Heart right ventricle (tissue), 16 donors: Measurements from ENCODE around the gene ZNF136. TPM values are rescaled to one million over a fixed set of nuclear protein-coding genes. Genes with fewer than 3 reads are reported as not detected.

Source experiments
- ATAC-seq, 8 donors: fragments of 200-7000 bp; cut with Tn5 transposase; one replicate each; pipeline ENCODE4 v1.9.1; 2020; ENCODE audit warnings: mild to moderate bottlenecking in 8 of 8, moderate library complexity in 8 of 8, moderate number of reproducible peaks in 1 of 8
- DNase-seq, 2 donors: peaks; one replicate each; pipeline ENCODE4 v3.0.0-alpha.2; 2020
- H3K27ac ChIP-seq, 10 donors: fragments of 200-600 bp; sonication (generic) in 2 of 10; one replicate each; pipeline versions ENCODE4 v1.5.0 to v1.8.0; 2020 to 2022; ENCODE audit warnings: mild to moderate bottlenecking in 3 of 10
- H3K27me3 ChIP-seq, 7 donors: fragments of 200-600 bp; one replicate each; pipeline ENCODE4 v1.8.0; 2021 to 2022; ENCODE audit warnings: mild to moderate bottlenecking in 2 of 7
- H3K36me3 ChIP-seq, 9 donors: fragments of 200-600 bp; sonication (generic) in 1 of 9; one replicate each; pipeline versions ENCODE4 v1.5.0 to v1.8.0; 2020 to 2022; ENCODE audit warnings: mild to moderate bottlenecking in 2 of 9
- H3K4me1 ChIP-seq, 9 donors: fragments of 200-600 bp; sonication (generic) in 1 of 9; one replicate each; pipeline versions ENCODE4 v1.5.0 to v1.8.0; 2020 to 2022; ENCODE audit warnings: mild to moderate bottlenecking in 4 of 9
- H3K4me3 ChIP-seq, 10 donors: fragments of 200-600 bp; sonication (generic) in 2 of 10; one replicate each; pipeline versions ENCODE4 v1.5.0 to v1.8.0; 2020 to 2022; ENCODE audit warnings: mild to moderate bottlenecking in 7 of 10, moderate library complexity in 2 of 10
- H3K9me3 ChIP-seq, 11 donors: fragments of 200-600 bp in 10 of 11; sonication (generic) in 2 of 11; one replicate each; pipeline versions ENCODE4 v1.5.0 to v1.8.0; 2013 to 2022; ENCODE audit warnings: mild to moderate bottlenecking in 2 of 11, control low read depth in 1 of 11, moderate library complexity in 1 of 11
- WGBS, 2 donors: extraction: QIAGEN DNeasy Blood & Tissue Kit; methylation state at CpG; one replicate each; pipeline ENCODE4 v1.1.7; 2013; ENCODE audit warnings: inconsistent platforms in 1 of 2; 5-methylcytosine and 5-hydroxymethylcytosine counted together
- intact Hi-C, 10 donors: fragments of 100-400 bp; cut with DNase I; formaldehyde crosslinking; loops; one replicate each; pipeline versions ENCODE4 v1.11.1 to v1.14.2; 2022
- polyA plus RNA-seq, 2 donors: library from polyadenylated mRNA; stranded (reverse); fragments of 200-250 nt; gene quantifications; one replicate each; pipeline ENCODE4 v1.2.3, GENCODE V29; 2013
- total RNA-seq, 10 donors: library from RNA; stranded (reverse); fragmentation: NEBNext Ultra II Directional in 3 of 10; extraction: Animal tissue kit (Norgen Biotek cat#: 25700) in 3 of 10; gene quantifications; one replicate each; pipeline versions ENCODE4 v1.2.1 to v1.2.4, GENCODE V29; 2021 to 2023
- TF ChIP-seq, protein P1 (sequence below), 9 donors: fragments of 200-600 bp; sonication (generic) in 2 of 9; IDR thresholded peaks; one replicate each; pipeline versions ENCODE4 v1.5.0 to v1.8.0; 2021 to 2022; ENCODE audit warnings: antibody characterized with exemption in 9 of 9, mild to moderate bottlenecking in 5 of 9, moderate library complexity in 1 of 9
- donor health status: Arrhythmogenic right ventricular cardiomyopathy.
- donor health status: ischemic (EF 13 %, LVEDD 7.1; RV severe dilation, severe dysfunction).
- donor health status: healthy with polysubstance abuse.
- donor health status: DM: no; HTN: yes; CAD: no.
- donor health status: DM: no; HTN: no; CAD: no.
- donor health status: ischemic (EF 25% LVEDD 6.9; RV normal size, moderate dysfunction).
- donor health status: ischemic (EF 25% LVEDD 5.7; RV mildly dilated, moderate dysfunction).
- donor health status: healthy.
- donor health status: DM: yes; HTN: yes; CAD: no.
- donor health status: Ischemic cardiomyopathy.
- donor health status: ischemic (EF 35%, LVEDD 5.7; RV mildly dilated, moderate dysfunction).
- donor health status: nonischemic (EF 11% LVEDD 7.7; RV severe dilation, severe dysfunction).
- donor health status: DM: yes; HTN: yes; CAD: no.
- donor health status: PGD.
- donor health status: ischemic (EF 29% LVEDD 5.4; RV normal size, mild dysfunction).
- donor health status: nonischemic (EF 23%, LVEDD 6.1; RV moderate dilation, normal function).

The ZNF136 gene
- total and polyA plus RNA-seq, 12 donors: 2.0 to 7.1 (median 4.5) TPM

DNA sequence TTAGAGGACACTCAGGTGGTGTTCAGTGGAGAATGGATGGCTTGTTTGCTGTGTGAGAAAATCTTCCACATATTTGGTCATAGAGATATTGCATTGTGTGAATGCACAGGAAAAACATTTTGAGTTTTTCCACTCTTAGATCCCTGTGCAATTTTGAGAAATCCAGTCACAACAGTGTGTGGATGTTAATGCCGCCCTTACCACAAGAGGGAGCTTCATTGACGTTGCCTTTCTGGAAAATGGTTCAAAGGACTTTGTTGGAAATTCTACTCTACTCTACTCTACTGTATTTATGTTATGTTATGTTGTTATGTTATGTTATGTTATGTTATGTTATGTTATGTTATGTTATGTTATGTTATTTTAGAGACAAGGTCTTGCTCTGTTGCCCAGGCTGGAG, 36.2 kb upstream of the ZNF136 start:
- ATAC-seq: no peak
- WGBS, 2 donors: 25% methylated on average over 2 of the region's 2 CpGs

DNA sequence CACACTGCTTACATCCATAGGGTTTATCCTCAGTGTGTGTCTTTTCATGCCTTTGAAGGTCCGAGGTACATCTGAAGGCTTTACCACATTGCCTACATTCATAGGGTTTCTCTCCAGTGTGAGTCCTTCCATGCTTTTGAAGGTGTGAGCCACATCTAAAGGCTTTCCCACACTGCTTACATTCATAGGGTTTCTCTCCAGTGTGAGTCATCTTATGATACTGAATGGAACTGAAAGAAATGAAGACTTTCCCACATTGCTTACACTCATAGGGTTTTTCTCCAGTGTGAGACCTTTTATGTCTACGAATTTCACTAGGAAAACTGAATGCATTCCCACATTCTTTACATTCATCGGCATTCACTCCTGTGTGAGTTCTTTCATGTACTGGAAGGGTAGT, 29.8 kb upstream of the ZNF136 start:
- 96 to 99% methylated on average over 3 of the region's 3 CpGs for WGBS, 2 donors
- Histone ChIP-seq H3K4me3 (no peak overlapping the region), H3K27ac (no peak overlapping the region), H3K27me3 (no peaks in the 10 kb centered on the region), H3K4me1 (no peaks in the 10 kb centered on the region), H3K9me3 (peaks cover 0 to 76% (median 27%) of the 10 kb centered on the region in 11 donors), H3K36me3 (peaks cover 0 to 62% (median 48%) of the 10 kb centered on the region in 9 donors)
- TF ChIP-seq, protein P1, sequence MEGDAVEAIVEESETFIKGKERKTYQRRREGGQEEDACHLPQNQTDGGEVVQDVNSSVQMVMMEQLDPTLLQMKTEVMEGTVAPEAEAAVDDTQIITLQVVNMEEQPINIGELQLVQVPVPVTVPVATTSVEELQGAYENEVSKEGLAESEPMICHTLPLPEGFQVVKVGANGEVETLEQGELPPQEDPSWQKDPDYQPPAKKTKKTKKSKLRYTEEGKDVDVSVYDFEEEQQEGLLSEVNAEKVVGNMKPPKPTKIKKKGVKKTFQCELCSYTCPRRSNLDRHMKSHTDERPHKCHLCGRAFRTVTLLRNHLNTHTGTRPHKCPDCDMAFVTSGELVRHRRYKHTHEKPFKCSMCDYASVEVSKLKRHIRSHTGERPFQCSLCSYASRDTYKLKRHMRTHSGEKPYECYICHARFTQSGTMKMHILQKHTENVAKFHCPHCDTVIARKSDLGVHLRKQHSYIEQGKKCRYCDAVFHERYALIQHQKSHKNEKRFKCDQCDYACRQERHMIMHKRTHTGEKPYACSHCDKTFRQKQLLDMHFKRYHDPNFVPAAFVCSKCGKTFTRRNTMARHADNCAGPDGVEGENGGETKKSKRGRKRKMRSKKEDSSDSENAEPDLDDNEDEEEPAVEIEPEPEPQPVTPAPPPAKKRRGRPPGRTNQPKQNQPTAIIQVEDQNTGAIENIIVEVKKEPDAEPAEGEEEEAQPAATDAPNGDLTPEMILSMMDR (IDR thresholded peaks at IDR 0.05): no peak
- DNase-seq: no peak
- intact Hi-C loops: no loop called here
- no peak for ATAC-seq

More for the DNA sequence above, 36.2 kb upstream of the ZNF136 start:
- H3K27me3 ChIP-seq: no peaks in the 10 kb centered on the region
- intact Hi-C loops: no loop called here
- H3K36me3 ChIP-seq: peaks cover 0 to 10% (median 0%) of the 10 kb centered on the region in 9 donors
- H3K4me3 ChIP-seq: no peak overlapping the region
- H3K4me1 ChIP-seq: no peaks in the 10 kb centered on the region
- no peak overlapping the region for H3K27ac ChIP-seq
- peaks cover 0 to 39% (median 7%) of the 10 kb centered on the region in 11 donors for H3K9me3 ChIP-seq
- TF ChIP-seq, protein P1 (IDR thresholded peaks at IDR 0.05): peak in 8 of 9 donors; percentile 10 to 63 (median 59)
- DNase-seq: no peak

DNA sequence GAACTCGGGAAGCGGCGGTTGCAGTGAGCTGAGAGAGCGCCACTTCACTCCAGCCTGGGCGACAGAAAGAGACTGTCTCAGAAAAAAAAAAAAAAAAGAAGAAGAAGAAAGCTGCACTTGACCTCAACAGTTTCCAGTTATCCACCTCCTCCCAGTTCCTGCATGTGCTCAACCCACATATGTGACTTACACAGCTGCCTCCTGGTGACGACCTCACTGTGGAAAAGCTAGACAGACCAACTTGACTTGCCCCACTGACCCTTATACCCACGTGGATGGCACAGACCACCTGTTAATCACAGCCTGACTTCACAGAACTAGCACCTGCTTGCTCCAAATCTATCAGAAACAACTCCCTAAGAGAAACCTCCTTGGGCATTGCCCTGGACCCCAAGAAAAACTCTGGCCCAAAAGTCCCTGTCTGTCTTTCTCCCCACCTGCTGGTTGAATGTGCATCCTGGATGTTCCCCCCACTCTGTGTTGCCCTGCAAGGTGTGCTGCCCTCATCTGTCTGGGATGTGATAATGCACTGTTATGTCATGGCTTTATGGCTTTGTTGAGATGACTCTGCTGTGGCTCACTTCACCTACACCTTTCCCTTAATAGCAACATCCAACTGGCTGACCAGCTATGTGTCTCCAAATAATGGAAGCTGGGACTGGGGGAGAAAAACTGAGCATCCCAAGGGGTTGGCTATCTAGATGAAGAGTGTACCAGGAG, 25.5 kb upstream of the ZNF136 start:
- intact Hi-C loops: loop anchor here in 3 of 10 donors (5.0 kb wide), 3 partner anchors 70 to 420 kb away; no protein-coding TSS in a partner anchor
- Histone ChIP-seq H3K4me3 (no peak overlapping the region), H3K27ac (no peak overlapping the region), H3K9me3 (peaks cover 0 to 34% (median 16%) of the 10 kb centered on the region in 11 donors), H3K36me3 (peaks cover 0 to 55% (median 42%) of the 10 kb centered on the region in 9 donors), H3K27me3 (no peaks in the 10 kb centered on the region), H3K4me1 (peaks cover 0 to 25% (median 20%) of the 10 kb centered on the region in 9 donors)
- TF ChIP-seq, protein P1 (IDR thresholded peaks at IDR 0.05): peak; percentile 7 to 53 (median 34)
- DNase-seq (no peak), ATAC-seq (no peak)
- 83 to 84% methylated on average over 7 of the region's 7 CpGs for WGBS, 2 donors

DNA sequence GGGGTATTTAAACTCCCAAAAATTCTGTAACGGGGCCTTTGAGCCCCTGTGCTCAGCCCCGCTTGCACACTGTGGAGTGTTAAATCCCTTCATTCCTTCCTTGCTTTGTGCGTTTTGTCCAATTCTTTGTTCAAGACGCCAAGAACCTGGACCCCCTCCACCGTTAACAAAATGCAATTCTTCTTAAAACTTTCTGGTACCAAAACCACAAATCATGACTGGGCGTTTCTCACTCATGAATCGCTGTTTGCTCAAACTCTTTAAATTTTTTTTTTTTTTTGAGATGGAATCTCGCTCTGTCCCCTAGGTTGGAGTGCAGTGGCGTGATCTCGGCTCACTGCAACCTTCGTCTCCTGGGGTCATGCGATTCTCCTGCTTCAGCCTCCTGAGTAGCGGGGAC, 23.6 kb upstream of the ZNF136 start:
- peak overlapping the region; percentile 57 to 97 (median 76) for H3K4me3 ChIP-seq
- DNase-seq (no peak), ATAC-seq (no peak)
- H3K36me3 ChIP-seq: peaks cover 0 to 43% (median 24%) of the 10 kb centered on the region in 9 donors
- H3K27ac ChIP-seq: peak overlapping the region in 5 of 10 donors; percentile 76 to 89 (median 84)
- TF ChIP-seq, protein P1 (IDR thresholded peaks at IDR 0.05): no peak
- intact Hi-C loops: loop anchor here in 4 of 10 donors (2.0 to 5.0 kb wide), 4 partner anchors 72 to 418 kb away; no protein-coding TSS in a partner anchor
- H3K4me1 ChIP-seq: peaks cover 0 to 25% (median 20%) of the 10 kb centered on the region in 9 donors
- no peaks in the 10 kb centered on the region for H3K27me3 ChIP-seq
- H3K9me3 ChIP-seq: peaks cover 0 to 15% (median 0%) of the 10 kb centered on the region in 11 donors
- 42 to 43% methylated on average over 13 of the region's 13 CpGs for WGBS, 2 donors
